Smooth muscle cell (in vitro differentiated cells): ENCODE data around the gene PPP1R3A. TPM values are rescaled to one million over a fixed set of nuclear protein-coding genes. Genes with fewer than 3 reads are reported as not detected.

Experiments
- DNase-seq: peaks from one replicate; lab custom pipeline; 2025; ENCODE audit not compliant: unreplicated experiment; lab: John Stamatoyannopoulos, UW
- H2AFZ ChIP-seq: fragments of 200-600 bp; sonication (generic); 2 replicates; pipeline ENCODE4 v1.6.0; 2016; ENCODE audit warnings: antibody characterized with exemption, low read depth, mild to moderate bottlenecking
- H3F3A ChIP-seq: fragments of 200-600 bp; sonication (generic); 2 replicates; pipeline ENCODE4 v1.6.0; 2017; ENCODE audit warnings: antibody characterized with exemption, low read depth
- H3K27ac ChIP-seq: fragments of 200-600 bp; sonication (generic); 2 replicates; pipeline ENCODE4 v1.5.1; 2016; ENCODE audit warnings: low read depth, mild to moderate bottlenecking
- H3K27me3 ChIP-seq: fragments of 200-600 bp; sonication (generic); 2 replicates; pipeline ENCODE4 v1.6.1; 2016; ENCODE audit warnings: low read depth, mild to moderate bottlenecking
- H3K36me3 ChIP-seq: fragments of 200-600 bp; sonication (generic); 2 replicates; pipeline ENCODE4 v1.5.1; 2016; ENCODE audit warnings: low read depth
- H3K4me1 ChIP-seq: fragments of 200-600 bp; sonication (generic); 2 replicates; pipeline ENCODE4 v1.5.1; 2016; ENCODE audit warnings: low read depth
- H3K4me2 ChIP-seq: fragments of 200-600 bp; sonication (generic); 2 replicates; pipeline ENCODE4 v1.6.0; 2016; ENCODE audit warnings: mild to moderate bottlenecking
- H3K4me3 ChIP-seq: fragments of 200-600 bp; sonication (generic); 2 replicates; pipeline ENCODE4 v1.5.1; 2016; ENCODE audit warnings: mild to moderate bottlenecking
- H3K79me2 ChIP-seq: fragments of 200-600 bp; sonication (generic); 2 replicates; pipeline ENCODE4 v1.6.0; 2016; ENCODE audit warnings: low read depth, mild to moderate bottlenecking
- H3K9ac ChIP-seq: fragments of 200-600 bp; sonication (generic); 2 replicates; pipeline ENCODE4 v1.6.0; 2016; ENCODE audit warnings: low read depth
- H3K9me3 ChIP-seq: fragments of 200-600 bp; sonication (generic); replicated peaks from 2 replicates; pipeline ENCODE4 v1.5.1; 2016; ENCODE audit warnings: low read depth
- H4K20me1 ChIP-seq: fragments of 200-600 bp; sonication (generic); 2 replicates; pipeline ENCODE4 v1.6.0; 2016; ENCODE audit warnings: low read depth
- WGBS: methylation state at CpG from one replicate; pipeline ENCODE4 v1.1.7; 2016; ENCODE audit warnings: low lambda C conversion rate; 5-methylcytosine and 5-hydroxymethylcytosine counted together
- polyA plus RNA-seq: library from polyadenylated mRNA; unstranded; fragments of >200 nt; fragmentation: Nextera tagmentation; extraction: Ambion mirVana; gene quantifications from 2 replicates; pipeline ENCODE4 v1.2.1, GENCODE V29; 2016
- total RNA-seq: library from RNA; depleted of rRNA; stranded (reverse); fragments of >200 nt; gene quantifications from 2 replicates; pipeline ENCODE4 v1.2.3, GENCODE V29; 2014
- TF ChIP-seq, protein P1 (sequence below): fragments of 200-600 bp; sonication (generic); IDR thresholded peaks from 2 replicates; pipeline ENCODE4 v1.5.1; 2017; ENCODE audit warnings: borderline replicate concordance, mild to moderate bottlenecking, antibody characterized with exemption; ENCODE audit not compliant: insufficient read depth, poor library complexity, severe bottlenecking

Gene PPP1R3A
- total and polyA plus RNA-seq, 2 experiments from 2014 or later: not detected

- 77% methylated on average over 2 of the region's 2 CpGs for WGBS
- no peak overlapping the region for H3K9ac ChIP-seq
- H3K27me3 ChIP-seq: no peaks in the 10 kb centered on the region
- H3K4me1 ChIP-seq: no peaks in the 10 kb centered on the region
- TF ChIP-seq, protein P1, sequence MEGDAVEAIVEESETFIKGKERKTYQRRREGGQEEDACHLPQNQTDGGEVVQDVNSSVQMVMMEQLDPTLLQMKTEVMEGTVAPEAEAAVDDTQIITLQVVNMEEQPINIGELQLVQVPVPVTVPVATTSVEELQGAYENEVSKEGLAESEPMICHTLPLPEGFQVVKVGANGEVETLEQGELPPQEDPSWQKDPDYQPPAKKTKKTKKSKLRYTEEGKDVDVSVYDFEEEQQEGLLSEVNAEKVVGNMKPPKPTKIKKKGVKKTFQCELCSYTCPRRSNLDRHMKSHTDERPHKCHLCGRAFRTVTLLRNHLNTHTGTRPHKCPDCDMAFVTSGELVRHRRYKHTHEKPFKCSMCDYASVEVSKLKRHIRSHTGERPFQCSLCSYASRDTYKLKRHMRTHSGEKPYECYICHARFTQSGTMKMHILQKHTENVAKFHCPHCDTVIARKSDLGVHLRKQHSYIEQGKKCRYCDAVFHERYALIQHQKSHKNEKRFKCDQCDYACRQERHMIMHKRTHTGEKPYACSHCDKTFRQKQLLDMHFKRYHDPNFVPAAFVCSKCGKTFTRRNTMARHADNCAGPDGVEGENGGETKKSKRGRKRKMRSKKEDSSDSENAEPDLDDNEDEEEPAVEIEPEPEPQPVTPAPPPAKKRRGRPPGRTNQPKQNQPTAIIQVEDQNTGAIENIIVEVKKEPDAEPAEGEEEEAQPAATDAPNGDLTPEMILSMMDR: no peak
- no peaks in the 10 kb centered on the region for H3F3A ChIP-seq
- no peak overlapping the region for H3K27ac ChIP-seq
- H3K4me2 ChIP-seq: no peak overlapping the region
- no peaks in the 10 kb centered on the region for H3K36me3 ChIP-seq
- no peak overlapping the region for H2AFZ ChIP-seq
- no peak for DNase-seq
- H3K79me2 ChIP-seq: no peaks in the 10 kb centered on the region
- H4K20me1 ChIP-seq: no peaks in the 10 kb centered on the region
- peaks cover 12% of the 10 kb centered on the region for H3K9me3 ChIP-seq
- no peak overlapping the region for H3K4me3 ChIP-seq
Measured at GRCh38 chr7:113955157-113955556, 36.3 kb upstream of the PPP1R3A start.

- no peaks in the 10 kb centered on the region for H3F3A ChIP-seq
- no peak overlapping the region for H3K4me3 ChIP-seq
- no peaks in the 10 kb centered on the region for H3K27me3 ChIP-seq
- H3K4me2 ChIP-seq: no peak overlapping the region
- WGBS: 79% methylated on average over 2 of the region's 2 CpGs
- H3K27ac ChIP-seq: no peak overlapping the region
- TF ChIP-seq, protein P1: no peak
- H4K20me1 ChIP-seq: no peaks in the 10 kb centered on the region
- H3K9ac ChIP-seq: no peak overlapping the region
- no peaks in the 10 kb centered on the region for H3K4me1 ChIP-seq
- no peak overlapping the region for H2AFZ ChIP-seq
- H3K36me3 ChIP-seq: no peaks in the 10 kb centered on the region
- H3K79me2 ChIP-seq: no peaks in the 10 kb centered on the region
- peaks cover 12% of the 10 kb centered on the region for H3K9me3 ChIP-seq
- no peak for DNase-seq
Measured at GRCh38 chr7:113953553-113953952, 34.7 kb upstream of the PPP1R3A start.

DNA sequence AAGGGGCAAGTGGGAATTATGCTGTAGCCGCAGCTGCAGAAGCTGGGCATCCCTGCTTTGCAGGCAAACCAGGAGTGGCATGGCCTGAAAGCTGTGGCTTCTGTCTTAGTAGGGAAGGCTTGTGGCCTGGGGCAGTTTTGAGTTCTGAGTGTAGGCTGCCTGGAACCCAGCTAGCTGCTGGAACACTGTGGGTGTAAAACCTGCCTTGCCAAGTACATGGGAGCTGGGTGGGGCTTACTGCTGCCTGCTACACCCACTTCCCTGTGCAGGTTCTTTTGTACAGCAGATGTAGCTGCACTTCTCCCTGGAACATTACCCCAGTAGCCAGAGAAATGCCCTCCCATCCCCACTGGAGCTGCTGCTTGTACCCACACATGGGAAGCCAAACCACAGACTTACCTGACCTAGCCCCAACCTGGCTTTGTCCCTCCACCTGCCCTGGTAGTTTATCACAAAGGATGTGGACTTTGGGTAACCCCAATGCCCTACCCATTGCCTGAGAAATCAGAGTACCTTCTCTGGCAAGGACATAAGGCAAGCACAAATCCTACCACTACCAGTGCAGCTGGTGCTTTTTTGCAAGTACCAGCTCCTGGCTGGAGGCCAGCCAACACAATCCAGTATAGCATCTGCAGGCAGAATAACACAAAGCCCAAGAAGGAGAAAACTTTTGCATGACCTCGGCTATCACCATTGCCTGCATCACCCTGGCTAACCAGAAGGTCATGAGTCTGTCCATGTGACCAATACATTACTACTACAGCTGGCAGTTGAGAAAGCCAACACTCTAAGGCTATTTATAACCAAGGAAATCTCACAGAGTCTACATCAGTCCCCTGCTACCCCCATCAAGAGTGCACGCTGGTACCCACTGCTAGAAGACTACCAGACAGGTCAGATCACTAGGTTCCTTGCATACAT is 26.5 kb upstream of the PPP1R3A start:
- no peaks in the 10 kb centered on the region for H3K4me1 ChIP-seq
- TF ChIP-seq, protein P1: no peak
- no peak overlapping the region for H3K27ac ChIP-seq
- H3K9me3 ChIP-seq: no peaks in the 10 kb centered on the region
- WGBS: 79% methylated on average over 3 of the region's 3 CpGs
- H3K27me3 ChIP-seq: no peaks in the 10 kb centered on the region
- H3K9ac ChIP-seq: no peak overlapping the region
- H4K20me1 ChIP-seq: no peaks in the 10 kb centered on the region
- no peak for DNase-seq
- H2AFZ ChIP-seq: no peak overlapping the region
- H3F3A ChIP-seq: no peaks in the 10 kb centered on the region
- no peaks in the 10 kb centered on the region for H3K79me2 ChIP-seq
- H3K36me3 ChIP-seq: no peaks in the 10 kb centered on the region
- H3K4me3 ChIP-seq: no peak overlapping the region
- no peak overlapping the region for H3K4me2 ChIP-seq
